Transverse colon (tissue), 4 donors: ENCODE measurements around the gene ADIRF. TPM values are rescaled to one million over a fixed set of nuclear protein-coding genes. Genes with fewer than 3 reads are reported as not detected.
A peak's percentile ranks its signal among the peaks of the same experiment; 100 is the strongest.

ENCODE experiments used
- DNase-seq: peaks from one replicate; pipeline ENCODE4 v3.0.0-alpha.2; 2019
- H3K27ac ChIP-seq, 4 donors: fragments of 200-600 bp; sonication (generic); 2 replicates each; pipeline ENCODE4 v1.5.1; 2016 to 2018; ENCODE audit warnings: inconsistent platforms in 4 of 4
- H3K27me3 ChIP-seq: fragments of 200-600 bp; sonication (generic); 2 replicates; pipeline ENCODE4 v1.5.1; 2017; ENCODE audit warnings: inconsistent platforms
- H3K36me3 ChIP-seq, 4 donors: fragments of 200-600 bp; sonication (generic); 2 replicates each; pipeline ENCODE4 v1.5.1; 2017 to 2019; ENCODE audit warnings: inconsistent platforms in 4 of 4
- H3K4me1 ChIP-seq, 4 donors: fragments of 200-600 bp; sonication (generic); 2 replicates each; pipeline ENCODE4 v1.5.1; 2017 to 2020; ENCODE audit warnings: inconsistent platforms in 4 of 4
- H3K4me3 ChIP-seq, 4 donors: fragments of 200-600 bp; sonication (generic); 1 replicate in 1 of 4; 2 replicates in 3 of 4; pipeline versions ENCODE4 v1.5.1 to v1.6.1; 2017 to 2019; ENCODE audit warnings: inconsistent platforms in 4 of 4
- H3K9me3 ChIP-seq, 2 donors: fragments of 200-600 bp; sonication (generic); 2 replicates each; pipeline ENCODE4 v1.5.1; 2017 to 2019; ENCODE audit warnings: inconsistent platforms in 2 of 2
- CTCF ChIP-seq, 5 experiments: fragments of 200-600 bp in 3 of 5; fragments of 450-650 bp in 2 of 5; sonication (generic) in 3 of 5; IDR thresholded peaks; 1 replicate in 2 of 5; 2 replicates in 3 of 5; pipeline ENCODE4 v1.5.1; 2016 to 2017; ENCODE audit warnings: antibody characterized with exemption in 5 of 5, inconsistent platforms in 3 of 5, mild to moderate bottlenecking in 2 of 5, moderate library complexity in 1 of 5
- EP300 ChIP-seq: sonication (generic); formaldehyde crosslinking; IDR thresholded peaks from one replicate; pipeline ENCODE4 v1.6.1; 2017; ENCODE audit warnings: antibody characterized with exemption, low read depth
- POLR2A ChIP-seq: fragments of 450-650 bp; IDR thresholded peaks from one replicate; pipeline ENCODE4 v1.6.1; 2016; ENCODE audit warnings: antibody characterized with exemption, mild to moderate bottlenecking, moderate library complexity
- POLR2AphosphoS5 ChIP-seq, 3 donors: sonication (generic); formaldehyde crosslinking; IDR thresholded peaks; one replicate each; pipeline ENCODE4 v1.6.1; 2016; ENCODE audit warnings: antibody characterized with exemption in 3 of 3
- WGBS, 2 donors: methylation state at CpG; one replicate each; pipeline ENCODE4 v1.1.5; 2018; ENCODE audit warnings: low coverage in 1 of 2; 5-methylcytosine and 5-hydroxymethylcytosine counted together
- in situ Hi-C, 4 donors: fragments of 200-750 bp; cut with MboI; loops; one replicate each; pipeline versions ENCODE4 v1.15.0 to v1.15.1; 2017; ENCODE audit warnings: low sequenced_read_pairs in 3 of 4, low pct_ligation_motif_present in 1 of 4, low pct_unique_long_range_greater_than_20kb in 1 of 4
- intact Hi-C: fragments of 100-400 bp; cut with DNase I; formaldehyde crosslinking; loops from one replicate; pipeline ENCODE4 v1.15.1; 2023; ENCODE audit warnings: low total_unique reads
- total RNA-seq, 4 donors: library from RNA; depleted of rRNA; stranded (reverse); fragments of >200 nt; gene quantifications; one replicate each; pipeline ENCODE4 v1.1.0, GENCODE V29; 2016

The ADIRF gene
- total RNA-seq, 4 donors from 2014 or later: 35.0 to 194 (median 117) TPM

GRCh38 chr10:86956195-86956847 lies 12.0 kb upstream of the ADIRF start:
- 72% methylated on average over 7 of the region's 7 CpGs; no CpG with 5 or more reads in 1 of the 2 donors for WGBS, 2 donors
- no peak for DNase-seq
- Histone ChIP-seq H3K4me3 (peak overlapping the region in 1 of 4 donors; percentile 4), H3K27ac (peak overlapping the region; percentile 43 to 69 (median 58)), H3K27me3 (no peaks in the 10 kb centered on the region), H3K36me3 (no peaks in the 10 kb centered on the region), H3K4me1 (peaks cover 0 to 31% (median 13%) of the 10 kb centered on the region in 4 donors), H3K9me3 (peaks cover 0 to 6% of the 10 kb centered on the region in 2 donors)
- in situ Hi-C loops (no loop called here), intact Hi-C loops (no loop called here)
- TF ChIP-seq POLR2AphosphoS5 (IDR thresholded peaks at IDR 0.05) (no peak), CTCF (IDR thresholded peaks at IDR 0.05) (no peak), POLR2A (no peak), EP300 (no peak)

- in situ Hi-C loops (no loop called here), intact Hi-C loops (no loop called here)
- Histone ChIP-seq H3K4me1 (peaks cover 0 to 31% (median 13%) of the 10 kb centered on the region in 4 donors), H3K36me3 (no peaks in the 10 kb centered on the region), H3K27ac (peak overlapping the region; percentile 43 to 69 (median 58)), H3K9me3 (peaks cover 0 to 5% of the 10 kb centered on the region in 2 donors), H3K27me3 (no peaks in the 10 kb centered on the region), H3K4me3 (peak overlapping the region in 2 of 4 donors; percentile 4 to 5)
- 80% methylated on average over 7 of the region's 7 CpGs; no CpG with 5 or more reads in 1 of the 2 donors for WGBS, 2 donors
- no peak for DNase-seq
- TF ChIP-seq POLR2AphosphoS5 (IDR thresholded peaks at IDR 0.05) (no peak), POLR2A (no peak), EP300 (no peak), CTCF (IDR thresholded peaks at IDR 0.05) (no peak)
Measured at GRCh38 chr10:86956848-86957448, 11.3 kb upstream of the ADIRF start.

GRCh38 chr10:86957471-86958115 lies 10.7 kb upstream of the ADIRF start, which contains the start of gene MMRN2:
MMRN2 (minus strand) TSS chr10:86957615; CDS start chr10:86957541, 74 bp downstream.
- TF ChIP-seq POLR2AphosphoS5 (IDR thresholded peaks at IDR 0.05): no peak
- TF ChIP-seq POLR2A: no peak
- Histone ChIP-seq H3K27ac (peak within 1 kb of the TSS; percentile 43 to 69 (median 58)), H3K4me3 (peak within 1 kb of the TSS in 2 of 4 donors; percentile 4 to 5), H3K4me1 (peaks cover 0 to 31% (median 13%) of the 10 kb centered on the region in 4 donors), H3K36me3 (no peaks in the 10 kb centered on the region), H3K27me3 (no peaks in the 10 kb centered on the region), H3K9me3 (no peaks in the 10 kb centered on the region)
- intact Hi-C loops: no loop called here
- DNase-seq: no peak
- WGBS, 2 donors: 65% methylated on average over 8 of the region's 9 CpGs; no CpG with 5 or more reads in 1 of the 2 donors
- in situ Hi-C loops: no loop called here

- DNase-seq: no peak
- TF ChIP-seq CTCF (IDR thresholded peaks at IDR 0.05) (no peak), EP300 (no peak), POLR2AphosphoS5 (IDR thresholded peaks at IDR 0.05) (no peak), POLR2A (no peak)
- Histone ChIP-seq H3K4me3 (peak within 1 kb of the TSS in 1 of 4 donors; percentile 2), H3K4me1 (peaks cover 0 to 31% (median 13%) of the 10 kb centered on the region in 4 donors), H3K27ac (peak within 1 kb of the TSS; percentile 43 to 69 (median 58)), H3K9me3 (no peaks in the 10 kb centered on the region), H3K36me3 (no peaks in the 10 kb centered on the region), H3K27me3 (no peaks in the 10 kb centered on the region)
- intact Hi-C loops: no loop called here
- in situ Hi-C loops: no loop called here
- 45% methylated on average over 11 of the region's 22 CpGs; no CpG with 5 or more reads in 1 of the 2 donors for WGBS, 2 donors
Measured at GRCh38 chr10:86958116-86958900, 10.0 kb upstream of the ADIRF start, which contains the start of gene SNCG. SNCG (plus strand) TSS chr10:86958599; CDS start chr10:86958698, 99 bp downstream.
